ENCODE results near the gene DIPK1B. TPM values are rescaled to one million over a fixed set of nuclear protein-coding genes. Genes with fewer than 3 reads are reported as not detected.

Gene DIPK1B
- total RNA-seq, 1 donor from 2014 or later: 17.1 TPM

- Histone ChIP-seq H3K36me3 (ENCODE audit: control insufficient read depth, insufficient read depth, low read length) (no peaks in the 10 kb centered on the region), H3K4me3 (ENCODE audit: low read depth, low read length) (no peak overlapping the region), H3K27me3 (ENCODE audit: control insufficient read depth, insufficient read depth, low read length) (peaks cover 10% of the 10 kb centered on the region)
- TF ChIP-seq CTCF (IDR thresholded peaks at IDR 0.05; ENCODE audit: insufficient read depth, low read length, poor library complexity, severe bottlenecking): no peak
- DNase-seq (ENCODE audit: low read depth): no peak
Measured at GRCh38 chr9:136717399-136717798, 5.0 kb downstream of the DIPK1B start.

- H3K27me3 ChIP-seq (ENCODE audit: control insufficient read depth, insufficient read depth, low read length): peaks cover 2% of the 10 kb centered on the region
- TF ChIP-seq CTCF (IDR thresholded peaks at IDR 0.05; ENCODE audit: insufficient read depth, low read length, poor library complexity, severe bottlenecking): no peak
- no peak overlapping the region for H3K4me3 ChIP-seq (ENCODE audit: low read depth, low read length)
- no peaks in the 10 kb centered on the region for H3K36me3 ChIP-seq (ENCODE audit: control insufficient read depth, insufficient read depth, low read length)
- no peak for DNase-seq (ENCODE audit: low read depth)
Measured at GRCh38 chr9:136718345-136719194, 6.2 kb downstream of the DIPK1B start.

GRCh38 chr9:136719195-136719880 is 7.0 kb downstream of the DIPK1B start:
- no peaks in the 10 kb centered on the region for H3K36me3 ChIP-seq (ENCODE audit: control insufficient read depth, insufficient read depth, low read length)
- DNase-seq (ENCODE audit: low read depth): no peak
- H3K27me3 ChIP-seq (ENCODE audit: control insufficient read depth, insufficient read depth, low read length): no peaks in the 10 kb centered on the region
- TF ChIP-seq CTCF (IDR thresholded peaks at IDR 0.05; ENCODE audit: insufficient read depth, low read length, poor library complexity, severe bottlenecking): no peak
- H3K4me3 ChIP-seq (ENCODE audit: low read depth, low read length): no peak overlapping the region

- Histone ChIP-seq H3K27me3 (ENCODE audit: control insufficient read depth, insufficient read depth, low read length) (no peaks in the 10 kb centered on the region), H3K4me3 (ENCODE audit: low read depth, low read length) (no peak overlapping the region), H3K36me3 (ENCODE audit: control insufficient read depth, insufficient read depth, low read length) (no peaks in the 10 kb centered on the region)
- TF ChIP-seq CTCF (IDR thresholded peaks at IDR 0.05; ENCODE audit: insufficient read depth, low read length, poor library complexity, severe bottlenecking): no peak
- DNase-seq (ENCODE audit: low read depth): no peak
Measured at GRCh38 chr9:136720251-136720897, 8.0 kb downstream of the DIPK1B start.

GRCh38 chr9:136720898-136721338 is 8.5 kb downstream of the DIPK1B start:
- Histone ChIP-seq H3K36me3 (ENCODE audit: control insufficient read depth, insufficient read depth, low read length) (no peaks in the 10 kb centered on the region), H3K4me3 (ENCODE audit: low read depth, low read length) (no peak overlapping the region), H3K27me3 (ENCODE audit: control insufficient read depth, insufficient read depth, low read length) (no peaks in the 10 kb centered on the region)
- TF ChIP-seq CTCF (IDR thresholded peaks at IDR 0.05; ENCODE audit: insufficient read depth, low read length, poor library complexity, severe bottlenecking): no peak
- DNase-seq (ENCODE audit: low read depth): no peak
